GM12865 (cell line): ENCODE results near the gene OR2T5.
"Not testable (repeated sequence)": the region's sequence is repeated elsewhere in the genome, so short reads cannot be mapped to it uniquely, and the experiment has no call there.

Source experiments
- DNase-seq: peaks from one replicate; pipeline ENCODE4 v3.0.0; 2010; ENCODE audit warnings: low read depth
- H3K4me3 ChIP-seq: 2 replicates; pipeline ENCODE4 v1.5.1; 2011; ENCODE audit warnings: mild to moderate bottlenecking, low read depth, low read length, control low read depth
- TF ChIP-seq, protein P1 (sequence below): IDR thresholded peaks from 2 replicates; pipeline ENCODE4 v1.5.1; 2011; ENCODE audit warnings: low read length, control low read depth, low read depth, inconsistent platforms; ENCODE audit not compliant: insufficient read depth; ENCODE audit errors: missing control alignments

The OR2T5 gene

DNA sequence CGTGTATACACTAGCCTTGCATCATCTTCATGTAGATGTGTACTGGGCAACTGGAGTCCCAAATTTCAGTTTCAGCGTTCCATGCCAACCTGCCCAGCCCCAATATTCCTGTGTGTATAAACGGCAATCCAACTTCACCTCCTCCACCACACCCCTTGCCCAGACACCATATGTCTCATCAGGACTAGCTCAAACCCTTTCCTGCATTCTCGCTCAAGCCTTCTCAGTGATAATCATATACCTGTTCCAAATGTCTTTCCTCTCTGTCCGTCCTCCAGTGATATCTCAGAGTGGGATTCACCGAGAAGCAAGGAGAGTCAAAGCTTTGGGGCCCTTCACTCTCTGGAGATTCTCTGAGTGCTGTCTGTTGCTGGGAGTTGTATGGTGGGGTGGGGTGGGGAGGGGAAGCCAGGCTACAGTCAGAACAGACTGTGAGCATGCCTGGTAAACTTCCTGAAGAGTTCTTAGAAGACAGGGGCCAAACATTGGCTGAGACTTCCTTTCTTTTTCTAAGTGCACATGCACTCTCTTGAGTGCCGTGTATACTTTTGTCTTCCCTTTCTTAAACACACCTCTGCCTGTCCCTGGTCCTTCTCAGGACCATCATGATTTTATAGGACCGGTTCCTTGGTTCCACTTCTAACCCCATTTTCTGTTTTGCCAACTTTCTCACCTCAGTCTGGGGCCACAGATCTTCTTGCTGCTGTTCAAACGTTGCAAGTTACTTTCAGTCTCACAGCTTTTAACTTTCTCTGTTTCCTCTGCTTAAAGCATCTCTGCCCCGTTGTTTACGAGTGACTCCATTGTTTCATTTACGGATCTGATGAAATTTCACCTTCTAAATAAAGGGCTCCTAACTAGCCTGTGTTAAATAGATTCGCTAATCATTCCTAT is 6.5 kb upstream of the OR2T5 start:
- peak overlapping the region; percentile 44 for H3K4me3 ChIP-seq

DNA sequence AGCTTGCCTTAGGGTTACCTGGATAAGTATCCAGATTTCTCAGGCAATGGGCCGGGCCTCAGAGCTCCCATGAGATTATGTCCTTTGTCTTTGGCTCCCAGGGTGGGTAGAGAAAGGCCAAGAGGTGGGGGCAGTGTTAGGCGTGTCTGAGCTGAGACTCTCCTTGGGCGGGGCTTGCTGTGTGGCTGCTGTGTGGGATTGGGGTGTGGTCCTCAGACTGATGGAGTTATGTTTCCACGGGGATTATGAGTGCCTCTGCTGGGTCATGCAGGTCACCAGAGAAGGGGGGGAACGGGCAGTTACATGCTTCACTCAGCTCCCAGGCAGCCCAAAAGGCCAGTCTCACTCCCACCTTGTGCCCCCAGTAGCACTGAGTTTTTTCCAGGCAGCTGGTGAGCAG is 8.3 kb downstream of the OR2T5 start:
- H3K4me3 ChIP-seq, DNase-seq: not testable (repeated sequence)

More for the DNA sequence above, 6.5 kb upstream of the OR2T5 start:
- peak; percentile 62 for DNase-seq

DNA sequence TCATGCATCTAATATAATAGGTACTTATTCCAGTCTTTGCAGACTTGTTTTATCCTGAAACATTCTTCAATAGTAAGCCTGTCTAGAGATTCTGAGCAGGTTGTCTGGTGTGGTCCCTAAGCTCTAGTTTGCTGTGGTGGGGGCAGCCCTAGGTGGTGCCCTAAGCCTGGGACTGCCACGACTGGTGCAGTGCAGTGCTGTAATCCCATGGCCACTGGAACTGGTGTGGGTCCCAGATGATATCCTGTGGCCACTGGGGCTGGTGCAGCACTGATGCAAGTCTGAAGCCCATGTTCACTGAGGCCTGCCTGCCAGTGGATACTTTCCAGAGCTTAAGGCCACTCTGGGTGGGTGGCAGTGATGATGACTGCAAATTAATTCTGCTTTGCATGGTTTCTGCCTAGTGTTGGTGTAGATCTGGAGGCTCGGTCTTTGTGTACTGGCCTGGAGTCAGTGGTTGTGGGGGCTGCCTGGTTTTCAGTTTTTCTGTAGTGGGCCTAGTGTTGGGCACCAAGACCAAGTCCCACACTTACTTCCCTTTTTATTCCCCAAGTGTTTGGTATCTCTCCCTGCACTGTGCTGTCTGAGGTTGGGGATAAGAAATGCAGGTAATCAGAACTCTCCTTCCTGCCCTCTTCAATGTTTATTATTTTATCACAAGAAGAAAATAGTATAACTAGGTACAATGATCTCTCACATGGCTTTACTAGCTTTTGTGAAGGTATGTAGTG is 12.1 kb downstream of the OR2T5 start:
- not testable (repeated sequence) for H3K4me3 ChIP-seq, DNase-seq

DNA sequence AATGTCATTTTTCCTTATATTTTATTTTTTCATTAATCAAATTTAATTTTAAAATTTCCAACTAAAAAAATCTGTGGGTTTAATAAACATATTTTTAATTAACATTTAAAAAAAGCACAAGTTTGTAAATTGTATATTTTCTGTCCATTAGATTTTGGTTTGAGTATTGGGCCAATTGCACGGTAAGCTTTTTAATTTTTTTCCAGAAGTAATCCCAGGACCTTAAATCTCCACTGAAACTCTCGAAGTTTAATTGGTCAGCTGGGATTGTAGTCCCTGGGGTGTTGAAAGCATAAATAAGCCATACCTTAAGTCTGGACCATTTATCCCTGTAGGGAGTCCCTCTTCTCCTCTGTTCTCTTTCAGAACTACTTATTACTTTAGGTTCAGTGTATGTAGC is 19.4 kb downstream of the OR2T5 start, which contains the start of gene OR2G6:
OR2G6 (plus strand) TSS at position 301 of the 400 bp plus-strand sequence. CDS start 13,574 bp downstream, outside the sequence.
- DNase-seq, H3K4me3 ChIP-seq: not testable (repeated sequence)

DNA sequence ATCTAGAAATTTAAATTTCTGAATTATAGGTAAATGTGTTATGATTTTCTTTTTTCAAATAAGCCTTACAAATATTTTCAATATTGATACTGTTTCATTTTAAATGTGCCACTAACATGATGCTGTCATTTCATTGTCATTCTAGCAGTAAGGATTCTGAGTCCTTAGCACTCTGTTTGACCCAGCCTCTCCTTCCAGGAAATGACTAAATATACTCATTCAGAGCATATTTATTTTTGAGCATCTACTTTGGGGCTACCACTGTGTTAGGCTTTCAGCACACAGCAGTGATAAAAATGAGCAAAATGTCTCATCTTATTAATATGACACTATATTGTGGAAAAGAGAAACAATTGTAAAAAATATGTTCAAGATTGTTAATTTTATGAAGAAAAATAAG is 21.8 kb downstream of the OR2T5 start:
- H3K4me3 ChIP-seq, DNase-seq: not testable (repeated sequence)

DNA sequence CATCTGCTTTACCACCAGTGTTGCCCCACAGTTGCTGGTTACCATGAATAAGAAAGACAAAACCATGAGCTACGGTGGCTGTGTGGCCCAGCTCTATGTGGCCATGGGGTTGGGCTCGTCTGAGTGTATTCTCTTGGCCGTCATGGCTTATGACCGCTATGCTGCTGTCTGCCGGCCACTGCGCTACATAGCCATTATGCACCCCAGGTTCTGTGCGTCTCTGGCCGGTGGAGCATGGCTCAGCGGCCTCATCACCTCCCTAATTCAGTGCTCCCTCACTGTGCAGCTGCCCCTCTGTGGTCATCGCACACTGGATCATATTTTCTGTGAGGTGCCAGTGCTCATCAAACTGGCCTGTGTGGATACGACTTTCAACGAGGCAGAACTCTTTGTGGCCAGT is 33.5 kb downstream of the OR2T5 start:
- TF ChIP-seq, protein P1, sequence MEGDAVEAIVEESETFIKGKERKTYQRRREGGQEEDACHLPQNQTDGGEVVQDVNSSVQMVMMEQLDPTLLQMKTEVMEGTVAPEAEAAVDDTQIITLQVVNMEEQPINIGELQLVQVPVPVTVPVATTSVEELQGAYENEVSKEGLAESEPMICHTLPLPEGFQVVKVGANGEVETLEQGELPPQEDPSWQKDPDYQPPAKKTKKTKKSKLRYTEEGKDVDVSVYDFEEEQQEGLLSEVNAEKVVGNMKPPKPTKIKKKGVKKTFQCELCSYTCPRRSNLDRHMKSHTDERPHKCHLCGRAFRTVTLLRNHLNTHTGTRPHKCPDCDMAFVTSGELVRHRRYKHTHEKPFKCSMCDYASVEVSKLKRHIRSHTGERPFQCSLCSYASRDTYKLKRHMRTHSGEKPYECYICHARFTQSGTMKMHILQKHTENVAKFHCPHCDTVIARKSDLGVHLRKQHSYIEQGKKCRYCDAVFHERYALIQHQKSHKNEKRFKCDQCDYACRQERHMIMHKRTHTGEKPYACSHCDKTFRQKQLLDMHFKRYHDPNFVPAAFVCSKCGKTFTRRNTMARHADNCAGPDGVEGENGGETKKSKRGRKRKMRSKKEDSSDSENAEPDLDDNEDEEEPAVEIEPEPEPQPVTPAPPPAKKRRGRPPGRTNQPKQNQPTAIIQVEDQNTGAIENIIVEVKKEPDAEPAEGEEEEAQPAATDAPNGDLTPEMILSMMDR = no peak
- no peak overlapping the region for H3K4me3 ChIP-seq
- no peak for DNase-seq

DNA sequence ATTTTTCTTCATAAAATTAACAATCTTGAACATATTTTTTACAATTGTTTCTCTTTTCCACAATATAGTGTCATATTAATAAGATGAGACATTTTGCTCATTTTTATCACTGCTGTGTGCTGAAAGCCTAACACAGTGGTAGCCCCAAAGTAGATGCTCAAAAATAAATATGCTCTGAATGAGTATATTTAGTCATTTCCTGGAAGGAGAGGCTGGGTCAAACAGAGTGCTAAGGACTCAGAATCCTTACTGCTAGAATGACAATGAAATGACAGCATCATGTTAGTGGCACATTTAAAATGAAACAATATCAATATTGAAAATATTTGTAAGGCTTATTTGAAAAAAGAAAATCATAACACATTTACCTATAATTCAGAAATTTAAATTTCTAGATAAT is 49.1 kb downstream of the OR2T5 start:
- H3K4me3 ChIP-seq = not testable (repeated sequence)

More for the DNA sequence above, 49.1 kb downstream of the OR2T5 start:
- DNase-seq = not testable (repeated sequence)
